ENCODE results near the gene CYB5D1.

Gene CYB5D1

GRCh38 chr17:7820231-7820630 is 37.6 kb upstream of the CYB5D1 start:
- Histone ChIP-seq H3K4me1 (ENCODE audit: control insufficient read depth in 2 of 2, insufficient read depth in 2 of 2, low read length in 2 of 2) (no peaks in the 10 kb centered on the region), H3K27me3 (ENCODE audit: control insufficient read depth in 2 of 2, insufficient read depth in 2 of 2, low read length in 2 of 2) (no peaks in the 10 kb centered on the region), H3K9ac (ENCODE audit: low read depth in 1 of 2, low read length in 2 of 2) (no peak overlapping the region), H3K36me3 (ENCODE audit: control insufficient read depth in 2 of 2, insufficient read depth in 2 of 2, low read length in 2 of 2) (no peaks in the 10 kb centered on the region), H3K9me3 (ENCODE audit: control insufficient read depth in 2 of 2, low read length in 2 of 2) (no peaks in the 10 kb centered on the region), H3K4me3 (ENCODE audit: low read length in 2 of 2) (no peak overlapping the region), H3K27ac (ENCODE audit: low read depth in 2 of 2, low read length in 2 of 2) (no peak overlapping the region)

GRCh38 chr17:7822126-7822525 is 35.7 kb upstream of the CYB5D1 start:
- no peaks in the 10 kb centered on the region for H3K27me3 ChIP-seq (ENCODE audit: control insufficient read depth in 2 of 2, insufficient read depth in 2 of 2, low read length in 2 of 2)

GRCh38 chr17:7823581-7824001 is 34.2 kb upstream of the CYB5D1 start:
- no peak overlapping the region for H3K27ac ChIP-seq (ENCODE audit: low read depth in 2 of 2, low read length in 2 of 2)
- no peak overlapping the region for H3K4me3 ChIP-seq (ENCODE audit: low read length in 2 of 2)
- no peaks in the 10 kb centered on the region for H3K27me3 ChIP-seq (ENCODE audit: control insufficient read depth in 2 of 2, insufficient read depth in 2 of 2, low read length in 2 of 2)
- no peaks in the 10 kb centered on the region for H3K36me3 ChIP-seq (ENCODE audit: control insufficient read depth in 2 of 2, insufficient read depth in 2 of 2, low read length in 2 of 2)
- no peaks in the 10 kb centered on the region for H3K9me3 ChIP-seq (ENCODE audit: control insufficient read depth in 2 of 2, low read length in 2 of 2)
- no peak overlapping the region for H3K9ac ChIP-seq (ENCODE audit: low read depth in 1 of 2, low read length in 2 of 2)
- H3K4me1 ChIP-seq (ENCODE audit: control insufficient read depth in 2 of 2, insufficient read depth in 2 of 2, low read length in 2 of 2): no peaks in the 10 kb centered on the region

More at GRCh38 chr17:7822126-7822525, 35.7 kb upstream of the CYB5D1 start:
- Histone ChIP-seq H3K9me3 (ENCODE audit: control insufficient read depth in 2 of 2, low read length in 2 of 2) (no peaks in the 10 kb centered on the region), H3K4me1 (ENCODE audit: control insufficient read depth in 2 of 2, insufficient read depth in 2 of 2, low read length in 2 of 2) (no peaks in the 10 kb centered on the region), H3K9ac (ENCODE audit: low read depth in 1 of 2, low read length in 2 of 2) (no peak overlapping the region), H3K27ac (ENCODE audit: low read depth in 2 of 2, low read length in 2 of 2) (no peak overlapping the region), H3K4me3 (ENCODE audit: low read length in 2 of 2) (no peak overlapping the region), H3K36me3 (ENCODE audit: control insufficient read depth in 2 of 2, insufficient read depth in 2 of 2, low read length in 2 of 2) (no peaks in the 10 kb centered on the region)

- Histone ChIP-seq H3K4me1 (ENCODE audit: control insufficient read depth in 2 of 2, insufficient read depth in 2 of 2, low read length in 2 of 2) (no peaks in the 10 kb centered on the region), H3K9me3 (ENCODE audit: control insufficient read depth in 2 of 2, low read length in 2 of 2) (no peaks in the 10 kb centered on the region), H3K9ac (ENCODE audit: low read depth in 1 of 2, low read length in 2 of 2) (no peak overlapping the region), H3K36me3 (ENCODE audit: control insufficient read depth in 2 of 2, insufficient read depth in 2 of 2, low read length in 2 of 2) (no peaks in the 10 kb centered on the region), H3K27me3 (ENCODE audit: control insufficient read depth in 2 of 2, insufficient read depth in 2 of 2, low read length in 2 of 2) (no peaks in the 10 kb centered on the region), H3K27ac (ENCODE audit: low read depth in 2 of 2, low read length in 2 of 2) (no peak overlapping the region), H3K4me3 (ENCODE audit: low read length in 2 of 2) (no peak overlapping the region)
Measured at GRCh38 chr17:7824021-7824924, 33.5 kb upstream of the CYB5D1 start.

- H3K4me3 ChIP-seq (ENCODE audit: low read length in 2 of 2): no peak overlapping the region
- no peak overlapping the region for H3K27ac ChIP-seq (ENCODE audit: low read depth in 2 of 2, low read length in 2 of 2)
- H3K36me3 ChIP-seq (ENCODE audit: control insufficient read depth in 2 of 2, insufficient read depth in 2 of 2, low read length in 2 of 2): no peaks in the 10 kb centered on the region
- no peak overlapping the region for H3K9ac ChIP-seq (ENCODE audit: low read depth in 1 of 2, low read length in 2 of 2)
- H3K9me3 ChIP-seq (ENCODE audit: control insufficient read depth in 2 of 2, low read length in 2 of 2): no peaks in the 10 kb centered on the region
- H3K4me1 ChIP-seq (ENCODE audit: control insufficient read depth in 2 of 2, insufficient read depth in 2 of 2, low read length in 2 of 2): no peaks in the 10 kb centered on the region
- H3K27me3 ChIP-seq (ENCODE audit: control insufficient read depth in 2 of 2, insufficient read depth in 2 of 2, low read length in 2 of 2): peaks cover 0 to 4% of the 10 kb centered on the region in 2 donors
Measured at GRCh38 chr17:7825206-7825990, 32.4 kb upstream of the CYB5D1 start.

GRCh38 chr17:7830616-7831015 is 27.2 kb upstream of the CYB5D1 start:
- Histone ChIP-seq H3K4me3 (ENCODE audit: low read length in 2 of 2) (no peak overlapping the region), H3K9ac (ENCODE audit: low read depth in 1 of 2, low read length in 2 of 2) (no peak overlapping the region), H3K27ac (ENCODE audit: low read depth in 2 of 2, low read length in 2 of 2) (no peak overlapping the region), H3K36me3 (ENCODE audit: control insufficient read depth in 2 of 2, insufficient read depth in 2 of 2, low read length in 2 of 2) (no peaks in the 10 kb centered on the region), H3K4me1 (ENCODE audit: control insufficient read depth in 2 of 2, insufficient read depth in 2 of 2, low read length in 2 of 2) (peaks cover 10 to 12% of the 10 kb centered on the region in 2 donors), H3K27me3 (ENCODE audit: control insufficient read depth in 2 of 2, insufficient read depth in 2 of 2, low read length in 2 of 2) (peaks cover 0 to 5% of the 10 kb centered on the region in 2 donors), H3K9me3 (ENCODE audit: control insufficient read depth in 2 of 2, low read length in 2 of 2) (no peaks in the 10 kb centered on the region)

GRCh38 chr17:7831233-7831632 is 26.6 kb upstream of the CYB5D1 start:
- no peaks in the 10 kb centered on the region for H3K36me3 ChIP-seq (ENCODE audit: control insufficient read depth in 2 of 2, insufficient read depth in 2 of 2, low read length in 2 of 2)
- peaks cover 12 to 18% of the 10 kb centered on the region in 2 donors for H3K4me1 ChIP-seq (ENCODE audit: control insufficient read depth in 2 of 2, insufficient read depth in 2 of 2, low read length in 2 of 2)
- no peak overlapping the region for H3K27ac ChIP-seq (ENCODE audit: low read depth in 2 of 2, low read length in 2 of 2)
- no peak overlapping the region for H3K4me3 ChIP-seq (ENCODE audit: low read length in 2 of 2)
- peaks cover 0 to 5% of the 10 kb centered on the region in 2 donors for H3K27me3 ChIP-seq (ENCODE audit: control insufficient read depth in 2 of 2, insufficient read depth in 2 of 2, low read length in 2 of 2)
- no peaks in the 10 kb centered on the region for H3K9me3 ChIP-seq (ENCODE audit: control insufficient read depth in 2 of 2, low read length in 2 of 2)
- no peak overlapping the region for H3K9ac ChIP-seq (ENCODE audit: low read depth in 1 of 2, low read length in 2 of 2)

- Histone ChIP-seq H3K4me3 (ENCODE audit: low read length in 2 of 2) (no peak overlapping the region), H3K4me1 (ENCODE audit: control insufficient read depth in 2 of 2, insufficient read depth in 2 of 2, low read length in 2 of 2) (peaks cover 20 to 27% of the 10 kb centered on the region in 2 donors), H3K36me3 (ENCODE audit: control insufficient read depth in 2 of 2, insufficient read depth in 2 of 2, low read length in 2 of 2) (no peaks in the 10 kb centered on the region), H3K9me3 (ENCODE audit: control insufficient read depth in 2 of 2, low read length in 2 of 2) (no peaks in the 10 kb centered on the region), H3K9ac (ENCODE audit: low read depth in 1 of 2, low read length in 2 of 2) (no peak overlapping the region), H3K27me3 (ENCODE audit: control insufficient read depth in 2 of 2, insufficient read depth in 2 of 2, low read length in 2 of 2) (peaks cover 0 to 5% of the 10 kb centered on the region in 2 donors), H3K27ac (ENCODE audit: low read depth in 2 of 2, low read length in 2 of 2) (no peak overlapping the region)
Measured at GRCh38 chr17:7832431-7832830, 25.4 kb upstream of the CYB5D1 start.

GRCh38 chr17:7833011-7833794 is 24.6 kb upstream of the CYB5D1 start:
- Histone ChIP-seq H3K9me3 (ENCODE audit: control insufficient read depth in 2 of 2, low read length in 2 of 2) (no peaks in the 10 kb centered on the region), H3K4me3 (ENCODE audit: low read length in 2 of 2) (peak overlapping the region; percentile 14 to 94), H3K9ac (ENCODE audit: low read depth in 1 of 2, low read length in 2 of 2) (peak overlapping the region; percentile 43 to 96), H3K36me3 (ENCODE audit: control insufficient read depth in 2 of 2, insufficient read depth in 2 of 2, low read length in 2 of 2) (no peaks in the 10 kb centered on the region), H3K27me3 (ENCODE audit: control insufficient read depth in 2 of 2, insufficient read depth in 2 of 2, low read length in 2 of 2) (peaks cover 0 to 5% of the 10 kb centered on the region in 2 donors), H3K4me1 (ENCODE audit: control insufficient read depth in 2 of 2, insufficient read depth in 2 of 2, low read length in 2 of 2) (peaks cover 25 to 32% of the 10 kb centered on the region in 2 donors), H3K27ac (ENCODE audit: low read depth in 2 of 2, low read length in 2 of 2) (peak overlapping the region; percentile 98 to 99)
